Measurements from ENCODE around the gene CRTAP. TPM values are rescaled to one million over a fixed set of nuclear protein-coding genes. Genes with fewer than 3 reads are reported as not detected.

The CRTAP gene
- total RNA-seq, 2 donors from 2014 or later: 182 to 229 TPM

DNA sequence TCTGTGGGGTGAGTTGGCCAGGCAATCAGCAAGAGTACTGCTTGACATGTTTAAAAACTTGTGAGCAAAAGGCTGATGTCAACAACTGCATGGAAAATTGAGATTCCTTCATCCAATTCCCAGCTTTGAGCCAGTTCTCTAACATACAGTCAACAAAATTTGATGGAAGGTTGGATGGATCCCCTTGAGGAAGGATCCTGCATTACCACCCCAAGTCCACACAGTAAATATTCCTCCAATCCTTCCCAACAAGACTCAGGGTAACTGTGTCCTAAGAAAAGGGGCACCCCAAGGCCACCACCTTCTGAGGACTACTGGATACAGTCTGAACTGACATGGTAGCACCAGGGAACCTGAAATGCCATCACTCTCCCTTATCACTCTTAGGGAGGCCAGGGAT is 32.0 kb upstream of the CRTAP start:
- H3K9me3 ChIP-seq: no peaks in the 10 kb centered on the region
- H3K36me3 ChIP-seq: no peaks in the 10 kb centered on the region
- intact Hi-C loops (cut with DNase I): no loop called here
- no peak overlapping the region for H3K27ac ChIP-seq
- DNase-seq (ENCODE audit: low spot score): no peak
- no peaks in the 10 kb centered on the region for H3K27me3 ChIP-seq (replicated peaks; ENCODE audit: insufficient read depth)
- no peaks in the 10 kb centered on the region for H3K4me1 ChIP-seq (replicated peaks)
- TF ChIP-seq CTCF (IDR thresholded peaks at IDR 0.05) (no peak), POLR2A (IDR thresholded peaks at IDR 0.05) (no peak), POLR2AphosphoS5 (IDR thresholded peaks at IDR 0.05) (no peak)
- no peak overlapping the region for H3K4me3 ChIP-seq

GRCh38 chr3:33083958-33084357 is 29.9 kb upstream of the CRTAP start:
- 70% methylated on average over 2 of the region's 2 CpGs for WGBS
- Histone ChIP-seq H3K9me3 (no peaks in the 10 kb centered on the region), H3K4me1 (replicated peaks) (no peaks in the 10 kb centered on the region), H3K4me3 (no peak overlapping the region), H3K27me3 (replicated peaks; ENCODE audit: insufficient read depth) (no peaks in the 10 kb centered on the region), H3K27ac (no peak overlapping the region), H3K36me3 (no peaks in the 10 kb centered on the region)
- DNase-seq (ENCODE audit: low spot score): no peak
- intact Hi-C loops (cut with DNase I): no loop called here
- TF ChIP-seq POLR2A (IDR thresholded peaks at IDR 0.05): no peak
- no peak for TF ChIP-seq CTCF (IDR thresholded peaks at IDR 0.05)
- no peak for TF ChIP-seq POLR2AphosphoS5 (IDR thresholded peaks at IDR 0.05)

- no peak for DNase-seq (ENCODE audit: low spot score)
- TF ChIP-seq POLR2A (IDR thresholded peaks at IDR 0.05): no peak
- no peak for TF ChIP-seq CTCF (IDR thresholded peaks at IDR 0.05)
- no peak for TF ChIP-seq POLR2AphosphoS5 (IDR thresholded peaks at IDR 0.05)
- intact Hi-C loops (cut with DNase I): no loop called here
- Histone ChIP-seq H3K4me1 (replicated peaks) (peaks cover 3% of the 10 kb centered on the region), H3K9me3 (no peaks in the 10 kb centered on the region), H3K36me3 (no peaks in the 10 kb centered on the region), H3K27ac (no peak overlapping the region), H3K27me3 (replicated peaks; ENCODE audit: insufficient read depth) (no peaks in the 10 kb centered on the region), H3K4me3 (no peak overlapping the region)
These were observed 25.1 kb upstream of the CRTAP start for GRCh38 chr3:33088691-33089090.

DNA sequence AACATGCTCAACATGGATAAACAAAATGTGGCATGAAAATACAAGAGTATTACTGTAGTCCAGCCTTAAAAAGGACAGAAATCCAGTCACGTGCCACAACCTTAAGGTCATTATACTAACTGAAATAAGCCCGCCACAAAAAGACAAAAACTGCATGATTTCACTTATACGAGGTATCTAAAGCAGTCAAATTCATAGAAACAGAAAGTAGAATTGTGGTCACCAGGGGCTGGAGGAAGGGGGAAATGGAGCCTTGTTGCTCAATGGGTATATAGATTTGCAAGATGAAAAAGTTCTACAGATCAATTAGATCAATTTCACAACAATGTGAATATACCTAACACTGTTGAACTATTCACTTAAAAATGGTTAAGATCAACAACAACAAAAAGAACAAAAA is 24.3 kb upstream of the CRTAP start:
- no peak overlapping the region for H3K27ac ChIP-seq
- H3K27me3 ChIP-seq (replicated peaks; ENCODE audit: insufficient read depth): no peaks in the 10 kb centered on the region
- no peak for DNase-seq (ENCODE audit: low spot score)
- no peak overlapping the region for H3K4me3 ChIP-seq
- intact Hi-C loops (cut with DNase I): no loop called here
- WGBS: 89% methylated on average over 3 of the region's 3 CpGs
- peaks cover 3% of the 10 kb centered on the region for H3K4me1 ChIP-seq (replicated peaks)
- H3K9me3 ChIP-seq: no peaks in the 10 kb centered on the region
- H3K36me3 ChIP-seq: no peaks in the 10 kb centered on the region
- no peak for TF ChIP-seq POLR2A (IDR thresholded peaks at IDR 0.05)
- TF ChIP-seq CTCF (IDR thresholded peaks at IDR 0.05): no peak
- TF ChIP-seq POLR2AphosphoS5 (IDR thresholded peaks at IDR 0.05): no peak

- TF ChIP-seq CTCF (IDR thresholded peaks at IDR 0.05) (no peak), POLR2AphosphoS5 (IDR thresholded peaks at IDR 0.05) (no peak), POLR2A (IDR thresholded peaks at IDR 0.05) (no peak)
- H3K4me3 ChIP-seq: no peak overlapping the region
- H3K9me3 ChIP-seq: no peaks in the 10 kb centered on the region
- H3K27me3 ChIP-seq (replicated peaks; ENCODE audit: insufficient read depth): no peaks in the 10 kb centered on the region
- no peak overlapping the region for H3K27ac ChIP-seq
- H3K4me1 ChIP-seq (replicated peaks): peaks cover 3% of the 10 kb centered on the region
- intact Hi-C loops (cut with DNase I): no loop called here
- WGBS: 76% methylated on average over 6 of the region's 6 CpGs
- no peaks in the 10 kb centered on the region for H3K36me3 ChIP-seq
- DNase-seq (ENCODE audit: low spot score): no peak
These were observed 22.1 kb upstream of the CRTAP start for GRCh38 chr3:33091746-33092145.
